HUES64 (cell line): ENCODE data around the gene CCS.
"Not testable (repeated sequence)": the region's sequence is repeated elsewhere in the genome, so short reads cannot be mapped to it uniquely, and the experiment has no call there.

Source experiments
- H3K27ac ChIP-seq: 2 replicates; pipeline ENCODE4 v1.7.0; 2013; ENCODE audit warnings: low read depth, low read length, inconsistent platforms
- H3K27me3 ChIP-seq: 2 replicates; pipeline ENCODE4 v1.6.1; 2013; ENCODE audit warnings: mild to moderate bottlenecking, low read length; ENCODE audit not compliant: insufficient read depth
- H3K36me3 ChIP-seq: 2 replicates; pipeline ENCODE4 v1.6.1; 2013; ENCODE audit warnings: mild to moderate bottlenecking, low read length; ENCODE audit not compliant: insufficient read depth
- H3K4me1 ChIP-seq: 2 replicates; pipeline ENCODE4 v1.6.1; 2013; ENCODE audit warnings: mild to moderate bottlenecking, low read length, moderate library complexity; ENCODE audit not compliant: insufficient read depth
- H3K4me3 ChIP-seq: 2 replicates; pipeline ENCODE4 v1.5.1; 2013; ENCODE audit warnings: mild to moderate bottlenecking, low read length, moderate library complexity
- H3K9ac ChIP-seq: 2 replicates; pipeline ENCODE4 v1.6.1; 2013; ENCODE audit warnings: mild to moderate bottlenecking, low read depth, low read length
- H3K9me3 ChIP-seq: 2 replicates; pipeline ENCODE4 v1.6.1; 2013; ENCODE audit warnings: low read depth, low read length; ENCODE audit not compliant: insufficient read depth
- WGBS: fragments of 150-250, 120-280 bp; methylation state at CpG from one replicate; pipeline ENCODE4 v1.1.7; 2013; ENCODE audit warnings: missing lambda C conversion rate; 5-methylcytosine and 5-hydroxymethylcytosine counted together

The CCS gene

DNA sequence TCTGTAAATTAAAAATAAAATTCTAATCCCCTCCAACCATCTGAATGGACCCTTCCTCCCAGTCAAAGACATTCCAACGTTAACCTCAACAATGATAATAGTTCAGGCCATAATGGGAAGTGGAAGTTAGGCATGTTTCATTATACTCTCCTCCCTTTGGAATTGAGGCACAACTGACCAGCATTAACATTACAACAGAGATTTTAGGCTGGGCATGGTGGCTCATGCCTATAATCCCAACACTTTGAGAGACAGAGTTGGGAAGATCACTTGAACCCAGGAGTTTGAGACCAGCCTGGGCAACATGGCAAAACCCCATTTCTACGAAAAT is 22.2 kb upstream of the CCS start:
- WGBS: 94% methylated on average over 1 of the region's 2 CpGs
- H3K27me3 ChIP-seq: no peaks in the 10 kb centered on the region
- peak overlapping the region; percentile 99 for H3K27ac ChIP-seq
- H3K36me3 ChIP-seq: no peaks in the 10 kb centered on the region
- peaks cover 4% of the 10 kb centered on the region; the same call in 1 of the 2 replicates for H3K9me3 ChIP-seq
- H3K4me3 ChIP-seq: no peak overlapping the region
- H3K9ac ChIP-seq: peak overlapping the region; percentile 63; the same call in 1 of the 2 replicates
- H3K4me1 ChIP-seq: peaks cover 14% of the 10 kb centered on the region

DNA sequence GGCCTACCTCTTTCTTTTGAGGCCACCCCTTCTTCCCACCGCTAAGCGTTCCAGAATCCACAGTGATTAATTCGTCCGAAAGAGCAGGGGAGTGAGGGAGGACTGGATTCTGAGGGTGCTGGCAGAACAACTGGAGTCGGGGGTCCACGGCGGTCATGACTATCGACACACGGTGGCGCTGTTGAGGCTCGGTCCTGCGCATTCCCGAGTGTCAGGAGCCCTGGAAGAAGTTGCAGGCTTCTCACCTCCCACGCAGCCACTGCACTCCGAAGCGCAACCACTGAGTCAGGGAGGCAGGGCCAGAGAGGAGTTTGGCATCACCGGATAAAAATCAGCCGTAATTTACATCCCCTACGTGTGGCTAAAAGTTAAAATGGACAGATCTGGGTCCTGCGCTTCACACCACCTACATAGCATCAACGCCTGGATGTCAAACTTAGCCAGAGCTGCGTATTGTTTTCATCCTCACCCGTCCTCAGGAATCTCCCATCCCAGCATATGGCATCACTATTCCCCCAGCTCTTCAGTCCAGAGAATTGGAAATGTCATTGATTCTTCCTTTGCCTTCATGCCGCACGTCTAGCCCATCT is 13.9 kb upstream of the CCS start:
- H3K9ac ChIP-seq: no peak overlapping the region
- H3K9me3 ChIP-seq: 0 out of 2 replicates have a peak, but pooled peaks cover 9% of the 10 kb centered on the region
- H3K4me1 ChIP-seq: no peaks in the 10 kb centered on the region
- WGBS: 27% methylated on average over 25 of the region's 25 CpGs
- H3K27ac ChIP-seq: no peak overlapping the region
- H3K4me3 ChIP-seq: no peak overlapping the region
- H3K36me3 ChIP-seq: no peaks in the 10 kb centered on the region
- H3K27me3 ChIP-seq: peaks cover 6% of the 10 kb centered on the region; the same call in 1 of the 2 replicates

DNA sequence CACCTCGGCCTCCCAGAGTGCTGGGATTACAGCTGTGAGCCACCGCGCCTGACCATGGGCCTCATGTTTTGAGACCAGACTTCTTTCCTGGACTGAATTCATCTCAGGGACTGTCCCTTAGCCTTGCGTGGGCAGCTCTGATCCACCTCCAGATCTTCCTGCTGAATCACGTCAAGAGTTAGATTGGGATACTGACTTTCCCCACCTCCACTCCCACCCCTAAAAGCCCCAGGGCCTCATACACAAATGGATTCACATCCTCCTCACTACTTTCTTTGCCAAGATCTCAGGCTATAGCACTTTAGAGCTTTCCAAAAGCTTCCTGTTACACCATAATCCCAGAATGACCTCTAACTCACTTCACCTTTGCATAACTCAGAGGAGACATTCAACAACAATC is 12.2 kb upstream of the CCS start:
- H3K27me3 ChIP-seq: peaks cover 6% of the 10 kb centered on the region; the same call in 1 of the 2 replicates
- 0 out of 2 replicates have a peak, but pooled peaks cover 9% of the 10 kb centered on the region for H3K9me3 ChIP-seq
- H3K27ac ChIP-seq: no peak overlapping the region
- WGBS: 93% methylated on average over 5 of the region's 5 CpGs
- H3K4me1 ChIP-seq: no peaks in the 10 kb centered on the region
- no peaks in the 10 kb centered on the region for H3K36me3 ChIP-seq
- H3K9ac ChIP-seq: no peak overlapping the region
- H3K4me3 ChIP-seq: no peak overlapping the region

DNA sequence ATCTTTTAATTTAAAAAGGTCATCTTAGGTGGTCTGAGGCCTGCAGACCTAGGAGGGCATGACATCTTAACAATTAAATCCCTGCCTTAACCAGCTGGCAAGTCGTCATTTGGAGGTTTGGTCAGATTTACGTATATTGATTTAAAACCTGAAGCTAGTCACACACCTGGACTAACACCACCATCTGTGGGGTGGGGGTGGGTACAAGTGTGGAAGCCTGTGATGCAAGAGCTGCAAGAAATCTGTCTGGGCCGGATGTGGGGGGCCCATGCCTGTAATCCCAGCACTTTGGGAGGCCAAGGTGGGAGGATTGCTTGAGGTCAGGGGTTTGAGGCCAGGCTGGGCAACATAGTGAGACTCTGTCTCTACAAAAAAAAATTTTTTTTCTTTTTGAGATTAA is 11.7 kb upstream of the CCS start:
- WGBS: 89% methylated on average over 1 of the region's 3 CpGs
- H3K9ac ChIP-seq: no peak overlapping the region
- H3K36me3 ChIP-seq: no peaks in the 10 kb centered on the region
- H3K9me3 ChIP-seq: peaks cover 11% of the 10 kb centered on the region; the same call in 1 of the 2 replicates
- no peak overlapping the region for H3K27ac ChIP-seq
- no peaks in the 10 kb centered on the region for H3K4me1 ChIP-seq
- no peak overlapping the region for H3K4me3 ChIP-seq
- H3K27me3 ChIP-seq: peaks cover 6% of the 10 kb centered on the region; the same call in 1 of the 2 replicates

DNA sequence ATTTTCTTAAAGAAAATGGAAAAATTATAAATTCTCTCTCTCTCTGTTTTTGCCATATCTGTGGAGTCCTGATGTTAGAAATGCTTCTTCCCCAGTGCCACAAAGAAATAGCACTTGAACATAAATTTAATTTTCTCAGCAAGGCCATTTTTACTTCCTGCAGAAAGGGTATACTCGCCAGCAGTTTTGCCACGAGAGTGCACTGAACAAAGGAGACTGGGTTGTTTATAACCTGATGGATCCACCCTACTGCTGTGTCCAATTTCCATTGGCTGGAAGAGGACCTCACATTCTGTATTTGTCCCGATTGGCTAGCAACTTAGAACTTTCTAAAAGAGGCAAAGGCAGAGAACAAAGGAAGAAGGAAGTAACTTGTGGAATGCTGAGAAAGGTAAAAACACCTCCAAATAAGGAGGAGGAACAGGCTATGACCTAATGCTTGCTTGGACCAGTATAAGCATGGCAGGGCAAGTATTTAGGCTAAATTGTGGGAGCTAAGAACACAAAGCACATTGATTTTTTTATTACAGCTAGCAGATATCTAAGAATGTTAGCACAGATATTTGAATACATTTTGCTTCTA is 10.3 kb upstream of the CCS start:
- peaks cover 13% of the 10 kb centered on the region; the same call in 1 of the 2 replicates for H3K9me3 ChIP-seq
- H3K27me3 ChIP-seq, H3K27ac ChIP-seq, H3K4me3 ChIP-seq, H3K9ac ChIP-seq, H3K36me3 ChIP-seq, H3K4me1 ChIP-seq: not testable (repeated sequence)
- WGBS: 89% methylated on average over 3 of the region's 3 CpGs

DNA sequence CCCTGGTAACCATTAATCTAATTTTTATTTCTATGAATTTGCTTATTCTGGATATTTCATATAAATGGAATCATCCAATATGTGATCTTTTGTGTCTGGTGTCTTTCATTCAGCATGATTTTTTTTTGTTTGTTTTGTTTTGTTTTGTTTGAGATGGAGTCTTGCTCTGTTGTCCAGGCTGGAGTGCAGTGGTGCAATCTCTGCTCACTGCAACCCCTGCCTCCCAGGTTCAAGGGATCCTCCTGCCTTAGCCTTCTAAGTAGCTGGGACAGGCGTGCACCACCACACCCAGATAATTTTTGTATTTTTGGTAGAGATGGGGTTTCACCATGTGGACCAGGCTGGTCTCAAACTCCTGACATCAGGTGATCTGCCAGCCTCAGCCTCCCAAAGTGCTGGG is 7.5 kb upstream of the CCS start:
- not testable (repeated sequence) for H3K27ac ChIP-seq, H3K4me1 ChIP-seq, H3K9ac ChIP-seq, H3K4me3 ChIP-seq, H3K27me3 ChIP-seq, H3K36me3 ChIP-seq
- H3K9me3 ChIP-seq: peaks cover 13% of the 10 kb centered on the region; the same call in 1 of the 2 replicates
- WGBS: no CpG with 5 or more reads among the region's 1 CpG

DNA sequence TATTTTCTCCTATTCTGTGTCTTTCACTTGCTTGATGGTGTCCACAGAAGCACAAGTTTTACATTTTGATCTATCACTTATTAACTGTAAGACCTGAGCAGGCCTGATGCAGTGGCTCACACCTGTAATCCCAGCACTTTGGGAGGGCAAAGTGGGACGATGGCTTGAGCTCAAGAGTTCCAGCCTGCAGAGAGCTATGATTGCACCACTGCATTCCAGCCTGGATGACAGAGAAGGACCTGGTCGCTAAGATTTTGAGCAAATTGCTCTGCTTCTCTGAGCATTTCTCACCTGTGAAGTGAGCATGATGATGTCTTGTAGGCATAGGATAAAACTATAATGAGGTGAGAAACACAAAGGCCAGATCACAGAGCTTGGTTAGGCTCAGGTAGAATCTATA is 6.8 kb upstream of the CCS start:
- Histone ChIP-seq H3K4me3 (no peak overlapping the region), H3K36me3 (no peaks in the 10 kb centered on the region), H3K27ac (no peak overlapping the region), H3K9ac (no peak overlapping the region), H3K9me3 (peaks cover 16% of the 10 kb centered on the region; the same call in 1 of the 2 replicates), H3K27me3 (no peaks in the 10 kb centered on the region; the same call in 1 of the 2 replicates), H3K4me1 (no peaks in the 10 kb centered on the region)
- 74% methylated on average over 2 of the region's 2 CpGs for WGBS

DNA sequence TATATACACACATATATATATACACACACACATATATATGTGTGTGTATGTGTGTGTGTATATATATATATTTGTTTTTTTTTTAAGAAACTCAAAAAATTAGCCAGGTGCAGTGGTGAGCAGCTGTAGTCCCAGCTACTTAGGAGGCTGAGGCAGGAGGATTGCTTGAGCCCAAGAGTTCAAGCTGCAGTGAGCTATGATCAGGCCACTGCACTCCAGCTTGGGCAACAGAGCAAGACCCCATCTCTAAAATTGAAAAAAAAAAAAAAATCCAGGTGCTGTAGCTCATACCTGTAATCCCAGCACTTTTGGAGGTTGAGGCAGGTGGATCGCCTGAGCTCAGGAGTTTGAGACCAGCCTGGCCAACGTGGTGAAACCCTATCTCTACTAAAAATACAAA is 3.7 kb upstream of the CCS start:
- 75% methylated on average over 2 of the region's 2 CpGs for WGBS
- H3K4me3 ChIP-seq, H3K27ac ChIP-seq, H3K36me3 ChIP-seq, H3K9ac ChIP-seq, H3K27me3 ChIP-seq, H3K4me1 ChIP-seq: not testable (repeated sequence)
- H3K9me3 ChIP-seq: peaks cover 12% of the 10 kb centered on the region; the same call in 1 of the 2 replicates

DNA sequence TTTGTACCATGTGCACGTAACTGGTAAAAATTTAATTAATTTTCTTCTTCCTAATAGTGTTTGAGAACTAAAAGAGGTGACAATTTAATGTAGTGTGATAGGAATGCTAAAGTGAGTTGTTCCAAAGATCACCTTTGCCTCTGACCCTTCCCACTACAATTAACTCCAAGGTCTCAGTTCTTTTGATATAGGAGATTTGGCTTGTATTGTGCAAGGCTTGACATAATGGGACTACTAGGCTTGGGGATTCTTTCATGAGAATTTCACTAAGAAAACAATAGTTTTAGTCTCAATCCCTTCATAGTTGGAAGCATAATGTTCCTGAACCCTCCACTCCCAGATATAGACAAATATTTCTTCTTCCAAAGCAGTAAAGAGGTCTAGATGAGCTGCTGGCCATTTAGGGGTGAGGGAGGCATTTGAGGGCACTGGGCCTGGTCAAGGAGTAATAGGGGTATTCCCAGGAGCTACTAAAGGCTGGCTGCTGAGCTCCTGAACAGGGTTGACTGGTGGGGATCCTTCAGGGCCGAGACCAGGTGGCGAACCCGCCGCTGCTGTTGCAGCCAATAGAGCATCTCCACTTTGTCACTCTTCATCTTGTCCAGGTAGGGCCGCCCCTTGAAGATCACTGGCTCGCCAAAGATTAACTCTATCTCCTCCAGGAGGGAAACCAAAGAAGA is 2.8 kb upstream of the CCS start:
- 94% methylated on average over 6 of the region's 7 CpGs for WGBS
- H3K36me3 ChIP-seq: no peaks in the 10 kb centered on the region
- no peak overlapping the region for H3K4me3 ChIP-seq
- no peak overlapping the region for H3K27ac ChIP-seq
- H3K27me3 ChIP-seq: no peaks in the 10 kb centered on the region; the same call in 1 of the 2 replicates
- H3K4me1 ChIP-seq: 0 out of 2 replicates have a peak, but pooled peaks cover 5% of the 10 kb centered on the region
- H3K9ac ChIP-seq: no peak overlapping the region
- H3K9me3 ChIP-seq: peaks cover 12% of the 10 kb centered on the region; the same call in 1 of the 2 replicates

DNA sequence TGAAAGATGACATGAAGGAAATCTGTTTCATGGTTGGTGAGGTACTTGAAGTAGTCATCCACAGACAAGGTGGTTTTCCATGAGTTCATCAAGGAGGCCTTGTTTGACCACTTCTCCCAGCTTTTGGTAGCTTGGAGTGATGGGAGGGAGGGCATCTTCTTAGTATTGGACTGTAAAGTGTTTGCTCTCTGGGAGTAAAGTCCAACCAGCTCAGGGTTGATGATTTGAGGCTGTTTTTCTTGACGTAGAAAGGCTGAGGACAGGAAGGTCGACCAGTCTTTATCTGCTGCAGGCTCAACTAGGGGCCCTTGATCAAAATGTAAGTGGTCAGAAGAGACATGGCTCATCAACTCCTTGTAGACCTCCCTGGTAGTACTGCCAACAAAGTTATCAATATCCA is 1.8 kb upstream of the CCS start:
- H3K9ac ChIP-seq: no peak overlapping the region
- no peak overlapping the region for H3K4me3 ChIP-seq
- WGBS: 91% methylated on average over 2 of the region's 2 CpGs
- 0 out of 2 replicates have a peak, but pooled peaks cover 5% of the 10 kb centered on the region for H3K4me1 ChIP-seq
- H3K9me3 ChIP-seq: peaks cover 11% of the 10 kb centered on the region; the same call in 1 of the 2 replicates
- no peaks in the 10 kb centered on the region; the same call in 1 of the 2 replicates for H3K27me3 ChIP-seq
- no peak overlapping the region for H3K27ac ChIP-seq
- H3K36me3 ChIP-seq: no peaks in the 10 kb centered on the region

DNA sequence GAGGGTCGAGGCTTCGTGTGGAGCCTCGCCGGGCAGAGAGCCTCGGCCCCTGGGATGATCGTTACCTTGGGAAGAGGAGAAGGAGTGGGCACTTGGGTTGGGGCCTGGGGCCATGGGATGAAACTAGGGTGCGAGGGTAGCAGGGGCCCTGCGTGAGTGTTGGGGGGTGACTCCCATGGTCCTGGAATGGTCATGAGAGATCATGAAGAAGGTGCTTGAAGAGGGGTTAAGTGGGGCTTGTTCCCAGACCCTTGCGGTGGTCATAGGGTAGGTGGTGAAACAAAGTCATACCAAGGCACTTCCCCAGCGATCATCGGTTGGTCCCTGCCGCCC is 284 bp downstream of the CCS start:
- H3K36me3 ChIP-seq: no peaks in the 10 kb centered on the region
- no peaks in the 10 kb centered on the region; the same call in 1 of the 2 replicates for H3K27me3 ChIP-seq
- H3K9ac ChIP-seq: peak overlapping the region; percentile 68
- H3K27ac ChIP-seq: no peak overlapping the region
- 0 out of 2 replicates have a peak, but pooled peaks cover 5% of the 10 kb centered on the region for H3K4me1 ChIP-seq
- peak overlapping the region; percentile 73 for H3K4me3 ChIP-seq
- 0 out of 2 replicates have a peak, but pooled peaks cover 8% of the 10 kb centered on the region for H3K9me3 ChIP-seq
- WGBS: 22% methylated on average over 12 of the region's 12 CpGs
